T-cell (primary cell): ENCODE data around the gene SPOCK3. TPM values are rescaled to one million over a fixed set of nuclear protein-coding genes. Genes with fewer than 3 reads are reported as not detected.

Experiments
- ATAC-seq, 4 experiments: fragments of 200-7000 bp in 3 of 4; fragments of 150-1000 bp in 1 of 4; cut with Tn5 transposase; replicated peaks in 1 of 4; 1 replicate in 3 of 4; 2 replicates in 1 of 4; pipeline ENCODE4 v1.10.0; 2021; ENCODE audit warnings: moderate library complexity in 3 of 4, mild to moderate bottlenecking in 2 of 4, moderate number of reproducible peaks in 1 of 4
- CTCF ChIA-PET, 2 donors: fragments of 300-600 bp; sonication (Branson Sonifier 250); formaldehyde crosslinking; loops; one replicate each; lab custom pipeline; 2022; ENCODE audit warnings: antibody characterized with exemption in 2 of 2; lab: Charles Lee
- POLR2A ChIA-PET, 2 donors: fragments of 300-600 bp; sonication (Branson Sonifier 250); formaldehyde crosslinking; loops; one replicate each; lab custom pipeline; 2022; ENCODE audit warnings: antibody characterized with exemption in 2 of 2; lab: Charles Lee
- DNase-seq, 35 experiments: peaks; one replicate each; pipeline versions ENCODE4 v3.0.0 to v3.0.0-alpha.2; 2013 to 2023
- H3K27ac ChIP-seq: one replicate; pipeline ENCODE4 v1.5.1; 2013; ENCODE audit warnings: low read length
- H3K27me3 ChIP-seq, 2 experiments: replicated peaks in 1 of 2; 1 replicate in 1 of 2; 2 replicates in 1 of 2; pipeline versions ENCODE4 v1.6.1 to v1.7.0; 2013; ENCODE audit warnings: low read length in 1 of 2, mixed read lengths in 1 of 2; ENCODE audit not compliant: control insufficient read depth in 2 of 2, insufficient read depth in 2 of 2; ENCODE audit errors: extremely low read depth in 1 of 2
- H3K36me3 ChIP-seq, 2 donors: 1 replicate in 1 of 2; 2 replicates in 1 of 2; pipeline versions ENCODE4 v1.6.1 to v1.7.0; 2013; ENCODE audit warnings: low read length in 1 of 2; ENCODE audit not compliant: control insufficient read depth in 2 of 2, insufficient read depth in 1 of 2; ENCODE audit errors: extremely low read depth in 1 of 2
- H3K4me1 ChIP-seq, 2 experiments: 1 replicate in 1 of 2; 2 replicates in 1 of 2; pipeline versions ENCODE4 v1.6.1 to v1.7.0; 2013; ENCODE audit warnings: low read length in 2 of 2, mixed read lengths in 1 of 2; ENCODE audit not compliant: insufficient read depth in 2 of 2, control insufficient read depth in 1 of 2; ENCODE audit errors: extremely low read depth in 1 of 2
- H3K4me3 ChIP-seq, 2 donors: 1 replicate in 1 of 2; 2 replicates in 1 of 2; pipeline versions ENCODE4 v1.5.1 to v1.7.0; 2013; ENCODE audit warnings: mild to moderate bottlenecking in 2 of 2, low read length in 1 of 2, moderate library complexity in 1 of 2; ENCODE audit not compliant: control insufficient read depth in 1 of 2; ENCODE audit errors: extremely low read depth in 1 of 2
- H3K9me3 ChIP-seq: 2 replicates; pipeline ENCODE4 v1.7.0; 2013
- H3K27ac Mint-ChIP-seq, 2 donors: one replicate each; pipeline ENCODE4 v1.8.0; 2020 to 2021; ENCODE audit warnings: mild to moderate bottlenecking in 2 of 2, mixed read lengths in 2 of 2
- H3K27me3 Mint-ChIP-seq, 2 donors: one replicate each; pipeline ENCODE4 v1.8.0; 2021 to 2022; ENCODE audit warnings: mixed read lengths in 2 of 2
- H3K36me3 Mint-ChIP-seq: one replicate; pipeline ENCODE4 v1.8.0; 2021; ENCODE audit warnings: mixed read lengths
- H3K4me1 Mint-ChIP-seq, 3 donors: one replicate each; pipeline ENCODE4 v1.8.0; 2020 to 2022; ENCODE audit warnings: mixed read lengths in 3 of 3, mild to moderate bottlenecking in 1 of 3
- H3K4me3 Mint-ChIP-seq, 3 donors: one replicate each; pipeline ENCODE4 v1.8.0; 2020 to 2022; ENCODE audit warnings: mild to moderate bottlenecking in 3 of 3, mixed read lengths in 3 of 3, moderate library complexity in 3 of 3
- H3K9me3 Mint-ChIP-seq, 3 donors: one replicate each; pipeline ENCODE4 v1.8.0; 2020 to 2022; ENCODE audit warnings: mixed read lengths in 3 of 3
- WGBS: methylation state at CpG from one replicate; pipeline ENCODE4 v1.1.5; 2013; ENCODE audit warnings: missing lambda C conversion rate; ENCODE audit not compliant: insufficient coverage; 5-methylcytosine and 5-hydroxymethylcytosine counted together
- total RNA-seq, 35 experiments: library from RNA in 6 of 35; stranded (reverse) in 6 of 35; fragments of 120-200 nt in 1 of 35; gene quantifications; one replicate each; pipeline versions ENCODE4 v1.2.1 to v1.2.4 and lab custom pipeline; 2013 to 2026

The SPOCK3 gene
- total RNA-seq, 5 donors from 2014 or later (not counting 1 experiment from before 2014, with no cell fraction given) = not detected

GRCh38 chr4:167101035-167101434 is 133.3 kb downstream of the SPOCK3 start:
- no peaks in the 10 kb centered on the region for H3K36me3 ChIP-seq
- ATAC-seq (no peak), DNase-seq (no peak)
- Mint-ChIP-seq H3K27ac (no peak overlapping the region), H3K4me3 (no peak overlapping the region), H3K27me3 (no peaks in the 10 kb centered on the region), H3K9me3 (peaks cover 8 to 26% (median 10%) of the 10 kb centered on the region in 3 donors), H3K36me3 (no peaks in the 10 kb centered on the region), H3K4me1 (no peaks in the 10 kb centered on the region)
- no peaks in the 10 kb centered on the region for H3K9me3 ChIP-seq
- no peaks in the 10 kb centered on the region for H3K27me3 ChIP-seq
- H3K27ac ChIP-seq = no peak overlapping the region
- POLR2A ChIA-PET = no interaction called here
- 100% methylated on average over 1 of the region's 2 CpGs for WGBS
- CTCF ChIA-PET = no interaction called here
- H3K4me1 ChIP-seq = no peaks in the 10 kb centered on the region
- no peak overlapping the region for H3K4me3 ChIP-seq

- H3K27ac ChIP-seq = no peak overlapping the region
- no peaks in the 10 kb centered on the region for H3K27me3 Mint-ChIP-seq
- no peaks in the 10 kb centered on the region for H3K4me1 Mint-ChIP-seq
- H3K4me3 ChIP-seq = no peak overlapping the region
- H3K36me3 Mint-ChIP-seq = no peaks in the 10 kb centered on the region
- no peak for ATAC-seq
- H3K36me3 ChIP-seq = no peaks in the 10 kb centered on the region
- DNase-seq = no peak
- no peaks in the 10 kb centered on the region for H3K9me3 ChIP-seq
- no peaks in the 10 kb centered on the region for H3K27me3 ChIP-seq
- H3K4me3 Mint-ChIP-seq = no peak overlapping the region
- WGBS = 50% methylated on average over 1 of the region's 1 CpG
- POLR2A ChIA-PET = no interaction called here
- no peak overlapping the region for H3K27ac Mint-ChIP-seq
- peaks cover 8 to 21% (median 10%) of the 10 kb centered on the region in 3 donors for H3K9me3 Mint-ChIP-seq
- CTCF ChIA-PET = no interaction called here
- H3K4me1 ChIP-seq = no peaks in the 10 kb centered on the region
Observed at GRCh38 chr4:167100120-167100519, 134.2 kb downstream of the SPOCK3 start.

GRCh38 chr4:167088115-167088514 is 146.2 kb downstream of the SPOCK3 start:
- no peak overlapping the region for H3K27ac Mint-ChIP-seq
- no peak overlapping the region for H3K4me3 Mint-ChIP-seq
- no peaks in the 10 kb centered on the region for H3K36me3 Mint-ChIP-seq
- no peaks in the 10 kb centered on the region for H3K4me1 Mint-ChIP-seq
- CTCF ChIA-PET = interaction anchor here in 1 of 2 donors (0.7 kb wide), 1 partner anchor 21 kb away, joined by 3 read pairs; no protein-coding TSS in a partner anchor
- H3K27me3 Mint-ChIP-seq = no peaks in the 10 kb centered on the region
- Histone ChIP-seq H3K4me1 (no peaks in the 10 kb centered on the region), H3K36me3 (no peaks in the 10 kb centered on the region), H3K27ac (no peak overlapping the region), H3K4me3 (no peak overlapping the region), H3K9me3 (no peaks in the 10 kb centered on the region), H3K27me3 (no peaks in the 10 kb centered on the region)
- DNase-seq = no peak
- ATAC-seq = no peak
- peaks cover 0 to 7% (median 4%) of the 10 kb centered on the region in 3 donors for H3K9me3 Mint-ChIP-seq
- POLR2A ChIA-PET = no interaction called here

- DNase-seq (no peak), ATAC-seq (no peak)
- ChIA-PET CTCF (no interaction called here), POLR2A (no interaction called here)
- H3K4me3 ChIP-seq = no peak overlapping the region
- no peaks in the 10 kb centered on the region for H3K27me3 ChIP-seq
- H3K27ac ChIP-seq = no peak overlapping the region
- no peaks in the 10 kb centered on the region for H3K36me3 ChIP-seq
- peaks cover 0 to 10% (median 4%) of the 10 kb centered on the region in 3 donors for H3K9me3 Mint-ChIP-seq
- H3K36me3 Mint-ChIP-seq = no peaks in the 10 kb centered on the region
- H3K4me1 Mint-ChIP-seq = no peaks in the 10 kb centered on the region
- H3K4me1 ChIP-seq = no peaks in the 10 kb centered on the region
- H3K4me3 Mint-ChIP-seq = no peak overlapping the region
- H3K27me3 Mint-ChIP-seq = no peaks in the 10 kb centered on the region
- no peak overlapping the region for H3K27ac Mint-ChIP-seq
- WGBS = no CpG with 5 or more reads among the region's 2 CpGs
- no peaks in the 10 kb centered on the region for H3K9me3 ChIP-seq
Observed at GRCh38 chr4:167084321-167084720, 150.0 kb downstream of the SPOCK3 start.

GRCh38 chr4:167079762-167080161 is 154.5 kb downstream of the SPOCK3 start:
- Mint-ChIP-seq H3K9me3 (peaks cover 0 to 12% (median 4%) of the 10 kb centered on the region in 3 donors), H3K36me3 (no peaks in the 10 kb centered on the region)
- CTCF ChIA-PET = no interaction called here

GRCh38 chr4:167052631-167053091 is 181.6 kb downstream of the SPOCK3 start:
- POLR2A ChIA-PET = no interaction called here
- no peaks in the 10 kb centered on the region for H3K4me1 Mint-ChIP-seq
- no peaks in the 10 kb centered on the region for H3K9me3 ChIP-seq
- H3K27ac Mint-ChIP-seq = no peak overlapping the region
- WGBS = no CpG with 5 or more reads among the region's 1 CpG
- H3K4me1 ChIP-seq = no peaks in the 10 kb centered on the region
- CTCF ChIA-PET = no interaction called here
- DNase-seq (no peak), ATAC-seq (no peak)
- H3K27me3 ChIP-seq = no peaks in the 10 kb centered on the region
- no peaks in the 10 kb centered on the region for H3K36me3 Mint-ChIP-seq
- no peaks in the 10 kb centered on the region for H3K36me3 ChIP-seq
- H3K27ac ChIP-seq = no peak overlapping the region
- no peak overlapping the region for H3K4me3 ChIP-seq
- H3K9me3 Mint-ChIP-seq = no peaks in the 10 kb centered on the region
- no peak overlapping the region for H3K4me3 Mint-ChIP-seq
- H3K27me3 Mint-ChIP-seq = no peaks in the 10 kb centered on the region

More at GRCh38 chr4:167079762-167080161, 154.5 kb downstream of the SPOCK3 start:
- DNase-seq (no peak), ATAC-seq (no peak)
- POLR2A ChIA-PET = no interaction called here
- no peaks in the 10 kb centered on the region for H3K27me3 ChIP-seq
- no peaks in the 10 kb centered on the region for H3K36me3 ChIP-seq
- Mint-ChIP-seq H3K4me1 (no peaks in the 10 kb centered on the region), H3K27me3 (no peaks in the 10 kb centered on the region), H3K4me3 (no peak overlapping the region), H3K27ac (no peak overlapping the region)
- no peaks in the 10 kb centered on the region for H3K9me3 ChIP-seq
- H3K27ac ChIP-seq = no peak overlapping the region
- no peaks in the 10 kb centered on the region for H3K4me1 ChIP-seq
- no peak overlapping the region for H3K4me3 ChIP-seq

GRCh38 chr4:167049257-167049656 is 185.0 kb downstream of the SPOCK3 start:
- H3K36me3 ChIP-seq = no peaks in the 10 kb centered on the region
- H3K4me3 Mint-ChIP-seq = no peak overlapping the region
- CTCF ChIA-PET = no interaction called here
- no peaks in the 10 kb centered on the region for H3K36me3 Mint-ChIP-seq
- POLR2A ChIA-PET = no interaction called here
- H3K4me1 Mint-ChIP-seq = no peaks in the 10 kb centered on the region
- H3K4me3 ChIP-seq = no peak overlapping the region
- ATAC-seq (no peak), DNase-seq (no peak)
- no peaks in the 10 kb centered on the region for H3K9me3 ChIP-seq
- no peaks in the 10 kb centered on the region for H3K27me3 ChIP-seq
- WGBS = no CpG with 5 or more reads among the region's 3 CpGs
- no peaks in the 10 kb centered on the region for H3K27me3 Mint-ChIP-seq
- H3K9me3 Mint-ChIP-seq = peaks cover 0 to 9% (median 5%) of the 10 kb centered on the region in 3 donors
- no peak overlapping the region for H3K27ac ChIP-seq
- H3K4me1 ChIP-seq = no peaks in the 10 kb centered on the region
- no peak overlapping the region for H3K27ac Mint-ChIP-seq
